IMR-90 (cell line): Measurements from ENCODE around the gene RAB3C. TPM values are rescaled to one million over a fixed set of nuclear protein-coding genes. Genes with fewer than 3 reads are reported as not detected.
"Not testable (repeated sequence)": the region's sequence is repeated elsewhere in the genome, so short reads cannot be mapped to it uniquely, and the experiment has no call there.

Experiments used
- ATAC-seq: fragments of 200-7000 bp; cut with Tn5 transposase; 2 replicates; pipeline ENCODE4 v1.9.1; 2020; ENCODE audit warnings: low read depth, mild to moderate bottlenecking, moderate library complexity
- BruUV-seq: library from RNA; stranded (reverse); fragments of 400-500 nt; replicated peaks from 2 replicates; lab custom pipeline; 2021; lab: Mats Ljungman, UMichigan
- CTCF ChIA-PET: fragments of 300-600 bp; formaldehyde crosslinking; extraction: SDS; loops from one replicate; lab custom pipeline; 2021; ENCODE audit warnings: antibody characterized with exemption; lab: Yijun Ruan, JAX
- POLR2A ChIA-PET: fragments of 300-600 bp; sonication (Branson Sonifier 250); formaldehyde crosslinking; loops from one replicate; lab custom pipeline; 2022; ENCODE audit warnings: antibody characterized with exemption; ENCODE audit not compliant: unreplicated experiment; lab: Charles Lee
- DNase-seq: peaks from one replicate; pipeline ENCODE4 v3.0.0; 2013
- H2AFZ ChIP-seq: replicated peaks from 2 replicates; pipeline ENCODE3; 2013; ENCODE audit warnings: low read length, mild to moderate bottlenecking; ENCODE audit not compliant: poor library complexity
- H2AK5ac ChIP-seq: 2 replicates; pipeline ENCODE4 v1.6.1; 2013; ENCODE audit warnings: low read depth, low read length, inconsistent platforms
- H2AK9ac ChIP-seq: replicated peaks from 2 replicates; pipeline ENCODE3; 2013; ENCODE audit warnings: mild to moderate bottlenecking, low read depth, low read length, moderate library complexity; ENCODE audit not compliant: poor library complexity
- H2BK120ac ChIP-seq: 2 replicates; pipeline ENCODE4 v1.6.1; 2013; ENCODE audit warnings: low read depth, low read length, inconsistent platforms
- H2BK15ac ChIP-seq: 3 replicates; pipeline ENCODE4 v1.6.1; 2013; ENCODE audit warnings: low read depth, low read length, inconsistent platforms
- H2BK20ac ChIP-seq: 2 replicates; pipeline ENCODE4 v1.6.1; 2013; ENCODE audit warnings: low read depth, mild to moderate bottlenecking, inconsistent platforms, low read length, moderate library complexity
- H2BK5ac ChIP-seq: 2 replicates; pipeline ENCODE4 v1.6.1; 2013; ENCODE audit warnings: mild to moderate bottlenecking, low read depth, low read length, inconsistent platforms; ENCODE audit not compliant: poor library complexity, severe bottlenecking
- H3K14ac ChIP-seq: replicated peaks from 2 replicates; pipeline ENCODE4 v1.6.1; 2013; ENCODE audit warnings: low read depth, low read length, inconsistent platforms
- H3K18ac ChIP-seq: 2 replicates; pipeline ENCODE4 v1.6.1; 2013; ENCODE audit warnings: low read depth, low read length, control low read depth
- H3K23ac ChIP-seq: 2 replicates; pipeline ENCODE4 v1.6.1; 2013; ENCODE audit warnings: low read depth, low read length, inconsistent platforms
- H3K27ac ChIP-seq: 2 replicates; pipeline ENCODE4 v1.5.1; 2013; ENCODE audit warnings: mild to moderate bottlenecking, control low read depth, low read length; ENCODE audit not compliant: insufficient read depth
- H3K27me3 ChIP-seq: 2 replicates; pipeline ENCODE4 v1.6.1; 2013; ENCODE audit warnings: low read length; ENCODE audit not compliant: control insufficient read depth, insufficient read depth
- H3K36me3 ChIP-seq: 2 replicates; pipeline ENCODE4 v1.6.1; 2013; ENCODE audit warnings: low read length, mixed read lengths; ENCODE audit not compliant: control insufficient read depth, insufficient read depth
- H3K4ac ChIP-seq: 2 replicates; pipeline ENCODE4 v1.6.1; 2013; ENCODE audit warnings: low read depth, low read length, inconsistent platforms
- H3K4me1 ChIP-seq: 2 replicates; pipeline ENCODE4 v1.6.1; 2013; ENCODE audit warnings: low read length, mixed read lengths; ENCODE audit not compliant: control insufficient read depth, insufficient read depth
- H3K4me2 ChIP-seq: 2 replicates; pipeline ENCODE4 v1.6.1; 2013; ENCODE audit warnings: low read depth, mild to moderate bottlenecking, control low read depth, low read length, moderate library complexity
- H3K4me3 ChIP-seq: 2 replicates; pipeline ENCODE4 v1.5.1; 2013; ENCODE audit warnings: low read depth, mild to moderate bottlenecking, control low read depth, low read length, moderate library complexity; ENCODE audit not compliant: insufficient read depth
- H3K56ac ChIP-seq: 2 replicates; pipeline ENCODE4 v1.6.1; 2013; ENCODE audit warnings: low read length, inconsistent platforms; ENCODE audit not compliant: insufficient read depth; ENCODE audit errors: extremely low read depth
- H3K79me1 ChIP-seq, 2 experiments: 2 replicates each; pipeline ENCODE4 v1.6.1; 2013; ENCODE audit warnings: low read length in 2 of 2, inconsistent platforms in 1 of 2, low read depth in 1 of 2
- H3K9ac ChIP-seq: 2 replicates; pipeline ENCODE4 v1.6.1; 2013; ENCODE audit warnings: low read depth, low read length, control low read depth
- H3K9me1 ChIP-seq: 2 replicates; pipeline ENCODE4 v1.6.1; 2013; ENCODE audit warnings: low read length, inconsistent platforms; ENCODE audit not compliant: insufficient read depth
- H3K9me3 ChIP-seq: 2 replicates; pipeline ENCODE4 v1.6.1; 2013; ENCODE audit warnings: low read length; ENCODE audit not compliant: control insufficient read depth, insufficient read depth
- H4K20me1 ChIP-seq: 2 replicates; pipeline ENCODE4 v1.6.1; 2013; ENCODE audit warnings: low read length, inconsistent platforms; ENCODE audit not compliant: insufficient read depth
- H4K5ac ChIP-seq: 2 replicates; pipeline ENCODE4 v1.6.1; 2013; ENCODE audit warnings: mild to moderate bottlenecking, low read depth, low read length, control low read depth
- H4K8ac ChIP-seq, 2 experiments: 2 replicates each; pipeline ENCODE4 v1.6.1; 2013; ENCODE audit warnings: low read depth in 2 of 2, low read length in 2 of 2, control low read depth in 1 of 2, inconsistent platforms in 1 of 2
- H4K91ac ChIP-seq: 2 replicates; pipeline ENCODE4 v1.6.1; 2013; ENCODE audit warnings: low read depth, low read length, inconsistent platforms; ENCODE audit not compliant: insufficient read depth
- WGBS, 2 experiments: methylation state at CpG; one replicate each; pipeline versions ENCODE4 v1.1.5 to v1.1.7; 2013; ENCODE audit warnings: missing lambda C conversion rate in 2 of 2; ENCODE audit not compliant: insufficient read length in 1 of 2; ENCODE audit errors: extremely low coverage in 2 of 2; 5-methylcytosine and 5-hydroxymethylcytosine counted together
- dilution Hi-C: fragments of 300-500 bp; cut with HindIII; formaldehyde crosslinking; loops from one replicate; pipeline ENCODE4 v1.14.3; 2018; ENCODE audit warnings: low sequenced_read_pairs; ENCODE audit not compliant: unreplicated experiment
- in situ Hi-C: fragments of 300-500 bp; cut with MboI; formaldehyde crosslinking; loops from 3 replicates; pipeline ENCODE4 v1.14.3; 2019; ENCODE audit warnings: low sequenced_read_pairs, inconsistent platforms, mixed read lengths
- intact Hi-C: fragments of 100-400 bp; cut with micrococcal nuclease; formaldehyde crosslinking; loops from 2 replicates; pipeline ENCODE4 v1.10.0; 2022
- polyA plus RNA-seq, 3 experiments: library from polyadenylated mRNA; depleted of rRNA; stranded (reverse); fragments of >200 nt; gene quantifications; 2 replicates each; pipeline ENCODE4 v1.2.3, GENCODE V29; 2012; ENCODE audit warnings: low replicate concordance in 1 of 3
- total RNA-seq: library from RNA; depleted of rRNA; stranded (reverse); fragments of >200 nt; gene quantifications from 2 replicates; pipeline ENCODE4 v1.2.3, GENCODE V29; 2012

The RAB3C gene
- total and polyA plus RNA-seq, 2 of the 4 experiments (the other 2 are of a cell fraction) = not detected

DNA sequence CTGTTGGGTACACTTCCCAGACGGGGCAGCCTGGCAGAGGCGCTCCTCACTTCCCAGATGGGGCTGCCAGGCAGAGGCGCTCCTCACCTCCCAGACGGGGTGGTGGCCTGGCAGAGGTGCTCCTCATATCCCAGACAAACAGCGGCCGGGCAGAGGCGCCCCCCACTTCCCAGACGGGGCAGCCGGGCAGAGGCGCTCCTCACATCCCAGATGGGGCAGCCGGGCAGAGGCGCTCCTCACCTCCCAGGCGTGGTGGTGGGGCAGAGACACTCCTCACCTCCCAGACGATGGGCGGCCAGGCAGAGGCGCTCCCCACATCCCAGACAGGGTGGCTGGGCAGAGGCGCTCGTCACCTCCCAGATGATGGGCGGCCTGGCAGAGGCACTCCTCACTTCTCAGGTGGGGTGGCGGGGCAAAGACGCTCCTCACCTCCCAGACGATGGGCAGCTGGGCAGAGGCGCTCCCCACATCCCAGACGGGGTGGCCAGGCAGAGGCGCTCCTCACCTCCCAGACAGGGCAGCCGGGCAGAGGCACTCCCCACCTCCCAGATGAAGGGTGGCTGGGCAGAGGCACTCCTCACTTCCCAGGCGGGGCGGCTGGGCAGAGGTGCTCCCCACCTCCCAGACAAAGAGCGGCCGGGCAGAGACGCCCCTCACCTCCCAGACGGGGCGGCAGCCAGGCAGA, 19.7 kb upstream of the RAB3C start:
- H2BK5ac ChIP-seq, DNase-seq, H3K23ac ChIP-seq, H2AK5ac ChIP-seq, H3K79me1 ChIP-seq, H3K36me3 ChIP-seq, H3K27ac ChIP-seq, in situ Hi-C loops, H3K9me1 ChIP-seq, CTCF ChIA-PET, H2AK9ac ChIP-seq, H4K91ac ChIP-seq, H3K4me2 ChIP-seq, dilution Hi-C loops, H3K56ac ChIP-seq, intact Hi-C loops, H3K18ac ChIP-seq, H2BK15ac ChIP-seq, BruUV-seq, H3K27me3 ChIP-seq, ATAC-seq, H3K14ac ChIP-seq, H4K8ac ChIP-seq, H2AFZ ChIP-seq, H4K20me1 ChIP-seq, H3K9ac ChIP-seq, H3K4ac ChIP-seq, H3K9me3 ChIP-seq, POLR2A ChIA-PET, H3K4me1 ChIP-seq, H2BK20ac ChIP-seq, H4K5ac ChIP-seq, H3K4me3 ChIP-seq, H2BK120ac ChIP-seq: not testable (repeated sequence)
- 70% methylated on average over 8 of the region's 33 CpGs; no CpG with 5 or more reads in 1 of the 2 experiments for WGBS, 2 experiments

DNA sequence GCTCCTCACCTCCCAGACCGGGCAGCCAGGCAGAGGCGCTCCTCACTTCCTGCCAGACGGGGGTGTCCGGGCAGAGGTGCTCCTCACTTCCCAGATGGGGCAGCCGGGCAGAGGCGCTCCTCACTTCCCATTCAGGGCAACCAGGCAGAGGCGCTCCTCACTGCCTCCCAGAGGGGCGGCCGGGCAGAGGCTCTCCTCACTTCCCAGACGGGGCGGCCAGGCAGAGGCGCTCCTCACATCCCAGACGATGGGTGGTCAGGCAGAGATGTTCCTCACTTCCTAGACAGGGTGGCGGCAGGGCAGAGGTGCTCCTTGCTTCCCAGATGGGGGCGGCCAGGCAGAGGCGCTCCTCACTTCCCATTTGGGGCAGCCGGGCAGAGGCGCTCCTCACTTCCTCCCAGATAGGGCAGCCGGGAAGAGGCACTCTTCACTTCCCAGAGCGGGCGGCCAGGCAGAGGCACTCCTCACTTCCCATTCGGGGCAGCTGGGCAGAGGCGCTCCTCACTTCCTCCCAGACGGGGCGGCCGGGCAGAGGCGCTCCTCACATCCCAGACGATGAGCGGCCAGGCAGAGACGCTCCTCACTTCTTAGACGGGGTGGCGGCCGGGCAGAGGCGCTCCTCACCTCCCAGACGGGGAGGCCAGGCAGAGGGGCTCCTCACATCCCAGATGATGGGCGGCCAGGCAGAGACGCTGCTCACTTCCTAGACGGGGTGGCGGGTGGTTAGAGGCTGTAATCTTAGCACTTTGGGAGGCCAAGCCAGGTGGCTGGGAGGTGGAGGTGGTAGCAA, 18.6 kb upstream of the RAB3C start:
- H4K91ac ChIP-seq, H3K9me1 ChIP-seq, H3K27me3 ChIP-seq, H2AK9ac ChIP-seq, H3K9ac ChIP-seq, H3K23ac ChIP-seq, H3K4ac ChIP-seq, H2BK15ac ChIP-seq, POLR2A ChIA-PET, H3K4me2 ChIP-seq, H2AK5ac ChIP-seq, H3K18ac ChIP-seq, dilution Hi-C loops, H4K20me1 ChIP-seq, H3K27ac ChIP-seq, DNase-seq, in situ Hi-C loops, H3K36me3 ChIP-seq, BruUV-seq, H3K79me1 ChIP-seq, H4K5ac ChIP-seq, H3K56ac ChIP-seq, H4K8ac ChIP-seq, H2BK120ac ChIP-seq, H3K14ac ChIP-seq, H2BK5ac ChIP-seq, intact Hi-C loops, H2AFZ ChIP-seq, ATAC-seq, H3K9me3 ChIP-seq, CTCF ChIA-PET, H3K4me3 ChIP-seq, H2BK20ac ChIP-seq, H3K4me1 ChIP-seq: not testable (repeated sequence)
- WGBS, 2 experiments = 60% methylated on average over 1 of the region's 39 CpGs; no CpG with 5 or more reads in 1 of the 2 experiments
